ENCODE results near the gene PI4K2A.

GRCh38 chr10:97593421-97593820 is 47.0 kb upstream of the PI4K2A start:
- TF ChIP-seq CTCF (IDR thresholded peaks at IDR 0.05) (no peak), POLR2A (IDR thresholded peaks at IDR 0.05) (no peak)
